CD8-positive, alpha-beta memory T cell (primary cell): ENCODE results near the gene MAPK9. TPM values are rescaled to one million over a fixed set of nuclear protein-coding genes. Genes with fewer than 3 reads are reported as not detected.
"Not testable (repeated sequence)": the region's sequence is repeated elsewhere in the genome, so short reads cannot be mapped to it uniquely, and the experiment has no call there.

Experiments
- CTCF ChIA-PET: fragments of 350-600 bp; sonication (Branson Sonifier 250); formaldehyde crosslinking; loops from one replicate; lab custom pipeline; 2021; ENCODE audit warnings: antibody characterized with exemption; lab: Charles Lee
- POLR2A ChIA-PET: fragments of 350-600 bp; sonication (Branson Sonifier 250); formaldehyde crosslinking; loops from one replicate; lab custom pipeline; 2021; ENCODE audit warnings: antibody characterized with exemption; lab: Charles Lee
- DNase-seq, 5 donors: peaks; one replicate each; pipeline versions ENCODE4 v3.0.0 to v3.0.0-alpha.2; 2020 to 2022; ENCODE audit warnings: mixed read lengths in 1 of 5
- H3K27ac ChIP-seq: one replicate; pipeline ENCODE4 v1.7.0; 2013; ENCODE audit warnings: low read depth, mild to moderate bottlenecking, low read length, moderate library complexity
- H3K27me3 ChIP-seq: 2 replicates; pipeline ENCODE4 v1.7.0; 2013; ENCODE audit warnings: low read length, mild to moderate bottlenecking; ENCODE audit not compliant: insufficient read depth, poor library complexity, severe bottlenecking
- H3K36me3 ChIP-seq: 2 replicates; pipeline ENCODE4 v1.7.0; 2013; ENCODE audit warnings: mild to moderate bottlenecking, low read length, moderate library complexity; ENCODE audit not compliant: insufficient read depth
- H3K4me1 ChIP-seq: 2 replicates; pipeline ENCODE4 v1.7.0; 2013; ENCODE audit warnings: mild to moderate bottlenecking, low read length, moderate library complexity; ENCODE audit not compliant: insufficient read depth
- H3K4me3 ChIP-seq: 2 replicates; pipeline ENCODE4 v1.7.0; 2013; ENCODE audit warnings: mild to moderate bottlenecking, low read length
- H3K9me3 ChIP-seq: 2 replicates; pipeline ENCODE4 v1.7.0; 2013; ENCODE audit warnings: mild to moderate bottlenecking, low read length
- H3K27ac Mint-ChIP-seq, 8 donors: one replicate each; pipeline ENCODE4 v1.8.0; 2020 to 2021; ENCODE audit warnings: mixed read lengths in 8 of 8, mild to moderate bottlenecking in 6 of 8, inconsistent platforms in 3 of 8, moderate library complexity in 3 of 8
- H3K27me3 Mint-ChIP-seq, 2 donors: one replicate each; pipeline ENCODE4 v1.8.0; 2020 to 2021; ENCODE audit warnings: mixed read lengths in 2 of 2, mild to moderate bottlenecking in 1 of 2, moderate library complexity in 1 of 2
- H3K36me3 Mint-ChIP-seq, 3 donors: one replicate each; pipeline ENCODE4 v1.8.0; 2020 to 2021; ENCODE audit warnings: mixed read lengths in 3 of 3, inconsistent platforms in 1 of 3, mild to moderate bottlenecking in 1 of 3
- H3K4me1 Mint-ChIP-seq, 3 donors: one replicate each; pipeline ENCODE4 v1.8.0; 2020 to 2021; ENCODE audit warnings: mixed read lengths in 3 of 3, inconsistent platforms in 1 of 3, mild to moderate bottlenecking in 1 of 3
- H3K4me3 Mint-ChIP-seq, 7 donors: one replicate each; pipeline ENCODE4 v1.8.0; 2020 to 2021; ENCODE audit warnings: mixed read lengths in 7 of 7, mild to moderate bottlenecking in 6 of 7, moderate library complexity in 4 of 7, inconsistent platforms in 2 of 7
- H3K9me3 Mint-ChIP-seq, 5 donors: one replicate each; pipeline ENCODE4 v1.8.0; 2020 to 2022; ENCODE audit warnings: mixed read lengths in 5 of 5, mild to moderate bottlenecking in 3 of 5, moderate library complexity in 2 of 5, inconsistent platforms in 1 of 5
- polyA plus RNA-seq: library from polyadenylated mRNA; unstranded; fragments of 300-500 nt; fragmentation: Illumina TruSeq; gene quantifications from one replicate; pipeline ENCODE4 v1.2.3, GENCODE V29; 2021
- total RNA-seq, 2 experiments: library from RNA; stranded (reverse); gene quantifications; one replicate each; pipeline ENCODE4 v1.2.3, GENCODE V29; 2021

The MAPK9 gene
- total and polyA plus RNA-seq, 3 experiments from 2014 or later = 34.9 to 46.2 (median 44.3) TPM

- H3K4me1 ChIP-seq, H3K27ac ChIP-seq, H3K36me3 ChIP-seq, CTCF ChIA-PET, DNase-seq, POLR2A ChIA-PET, H3K27me3 ChIP-seq, H3K36me3 Mint-ChIP-seq, H3K27me3 Mint-ChIP-seq, H3K4me3 Mint-ChIP-seq, H3K4me3 ChIP-seq, H3K9me3 Mint-ChIP-seq, H3K9me3 ChIP-seq: not testable (repeated sequence)
- Mint-ChIP-seq H3K27ac (peak overlapping the region in 1 of 8 donors; percentile 36), H3K4me1 (peaks cover 0 to 23% (median 11%) of the 10 kb centered on the region in 3 donors)
These were observed 7.1 kb upstream of the MAPK9 start for GRCh38 chr5:180299014-180299413.

DNA sequence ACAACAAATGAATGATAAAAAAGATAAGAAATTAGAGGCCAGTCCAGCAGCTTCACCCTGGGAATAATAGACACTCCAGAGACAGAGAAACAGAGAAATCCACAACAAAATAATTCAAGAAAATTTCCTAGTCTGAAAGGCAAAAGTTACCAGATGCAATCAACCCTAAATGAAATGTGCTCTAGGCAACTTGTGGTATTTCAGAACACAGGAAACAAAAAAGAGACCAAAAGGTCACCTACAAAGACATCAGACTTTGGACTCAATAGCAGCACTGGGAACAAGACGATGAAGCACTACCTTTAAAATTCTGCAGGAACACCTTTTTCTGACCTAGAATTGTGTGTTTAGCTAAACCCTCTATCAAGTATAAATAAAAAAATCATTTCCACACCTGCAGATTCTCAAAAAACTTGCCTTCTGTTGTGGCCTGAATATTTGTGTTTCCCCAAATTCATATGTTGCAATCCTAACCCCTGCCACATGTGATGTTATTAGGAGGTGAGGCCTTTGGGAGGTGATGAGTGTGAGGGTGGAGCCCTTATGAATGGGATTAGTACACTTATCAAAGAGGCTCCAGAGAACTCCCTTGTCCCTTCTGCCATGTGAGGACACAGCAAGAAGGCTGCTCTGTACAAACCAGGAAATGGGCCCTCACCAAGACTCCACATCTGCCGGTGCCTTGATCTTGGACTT is 5.9 kb upstream of the MAPK9 start:
- Histone ChIP-seq H3K27ac (no peak overlapping the region), H3K27me3 (no peaks in the 10 kb centered on the region), H3K4me1 (peaks cover 11% of the 10 kb centered on the region), H3K4me3 (no peak overlapping the region), H3K9me3 (no peaks in the 10 kb centered on the region), H3K36me3 (no peaks in the 10 kb centered on the region)
- H3K27me3 Mint-ChIP-seq = peaks cover 3 to 8% of the 10 kb centered on the region in 2 donors
- peak overlapping the region in 1 of 7 donors; percentile 44 for H3K4me3 Mint-ChIP-seq
- ChIA-PET CTCF (interaction anchor here (9.2 kb wide), 1 partner anchor 16 kb away, joined by 133 read pairs; no protein-coding TSS in a partner anchor), POLR2A (no interaction called here)
- DNase-seq = no peak
- peaks cover 0 to 3% (median 1%) of the 10 kb centered on the region in 3 donors for H3K36me3 Mint-ChIP-seq
- peak overlapping the region in 2 of 8 donors; percentile 11 to 46 for H3K27ac Mint-ChIP-seq
- H3K4me1 Mint-ChIP-seq = peaks cover 11 to 36% (median 24%) of the 10 kb centered on the region in 3 donors
- no peaks in the 10 kb centered on the region for H3K9me3 Mint-ChIP-seq

DNA sequence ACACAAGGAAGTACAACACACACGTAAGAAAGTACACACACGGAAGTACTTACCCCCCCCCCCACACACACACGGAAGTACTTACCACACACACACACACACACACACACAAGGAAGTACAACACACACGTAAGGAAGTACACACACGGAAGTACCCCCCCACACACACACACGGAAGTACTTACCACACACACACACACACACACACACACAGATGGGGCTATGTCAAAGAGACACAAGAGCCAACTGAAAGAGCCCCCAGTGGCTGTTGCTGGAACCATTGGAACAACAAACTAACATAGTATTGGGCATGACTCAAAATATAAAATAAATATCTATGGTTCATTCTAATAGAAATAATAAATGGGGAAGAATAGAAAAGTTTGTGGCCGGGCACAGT is 4.9 kb upstream of the MAPK9 start:
- peaks cover 11% of the 10 kb centered on the region for H3K4me1 ChIP-seq
- no peaks in the 10 kb centered on the region for H3K9me3 ChIP-seq
- H3K4me1 Mint-ChIP-seq = peaks cover 14 to 40% (median 27%) of the 10 kb centered on the region in 3 donors
- ChIA-PET CTCF (interaction anchor here (1.6 to 9.2 kb wide), 2 partner anchors 17 to 174 kb away, joined by 7 to 133 read pairs; no protein-coding TSS in a partner anchor), POLR2A (no interaction called here)
- H3K27ac Mint-ChIP-seq = peak overlapping the region in 4 of 8 donors; percentile 24 to 95 (median 66)
- H3K27me3 ChIP-seq = no peaks in the 10 kb centered on the region
- DNase-seq = no peak
- peak overlapping the region in 1 of 7 donors; percentile 33 for H3K4me3 Mint-ChIP-seq
- H3K9me3 Mint-ChIP-seq = no peaks in the 10 kb centered on the region
- H3K27ac ChIP-seq = no peak overlapping the region
- peaks cover 0 to 6% (median 1%) of the 10 kb centered on the region in 3 donors for H3K36me3 Mint-ChIP-seq
- no peak overlapping the region for H3K4me3 ChIP-seq
- H3K36me3 ChIP-seq = no peaks in the 10 kb centered on the region
- peaks cover 3 to 4% of the 10 kb centered on the region in 2 donors for H3K27me3 Mint-ChIP-seq

- H3K27ac ChIP-seq = no peak overlapping the region
- no peak for DNase-seq
- Mint-ChIP-seq H3K4me1 (peaks cover 24 to 51% (median 39%) of the 10 kb centered on the region in 3 donors), H3K9me3 (no peaks in the 10 kb centered on the region), H3K36me3 (peaks cover 0 to 10% (median 1%) of the 10 kb centered on the region in 3 donors), H3K27ac (peak overlapping the region in 4 of 8 donors; percentile 36 to 100 (median 74)), H3K4me3 (no peak overlapping the region), H3K27me3 (peaks cover 0 to 1% of the 10 kb centered on the region in 2 donors)
- no peaks in the 10 kb centered on the region for H3K9me3 ChIP-seq
- peaks cover 21% of the 10 kb centered on the region for H3K4me1 ChIP-seq
- ChIA-PET POLR2A (interaction anchor here (2.6 kb wide), 1 partner anchor 20 kb away, joined by 19 read pairs; no protein-coding TSS in a partner anchor), CTCF (interaction anchor here (0.9 to 9.2 kb wide), 7 partner anchors 10 to 176 kb away, joined by 3 to 133 read pairs (median 10); no protein-coding TSS in a partner anchor)
- H3K36me3 ChIP-seq = no peaks in the 10 kb centered on the region
- H3K4me3 ChIP-seq = no peak overlapping the region
- H3K27me3 ChIP-seq = no peaks in the 10 kb centered on the region
These were observed 3.2 kb upstream of the MAPK9 start for GRCh38 chr5:180294913-180295555.

GRCh38 chr5:180294411-180294810 is 2.5 kb upstream of the MAPK9 start:
- no peak overlapping the region for H3K27ac ChIP-seq
- peak overlapping the region in 7 of 8 donors; percentile 36 to 100 (median 98) for H3K27ac Mint-ChIP-seq

DNA sequence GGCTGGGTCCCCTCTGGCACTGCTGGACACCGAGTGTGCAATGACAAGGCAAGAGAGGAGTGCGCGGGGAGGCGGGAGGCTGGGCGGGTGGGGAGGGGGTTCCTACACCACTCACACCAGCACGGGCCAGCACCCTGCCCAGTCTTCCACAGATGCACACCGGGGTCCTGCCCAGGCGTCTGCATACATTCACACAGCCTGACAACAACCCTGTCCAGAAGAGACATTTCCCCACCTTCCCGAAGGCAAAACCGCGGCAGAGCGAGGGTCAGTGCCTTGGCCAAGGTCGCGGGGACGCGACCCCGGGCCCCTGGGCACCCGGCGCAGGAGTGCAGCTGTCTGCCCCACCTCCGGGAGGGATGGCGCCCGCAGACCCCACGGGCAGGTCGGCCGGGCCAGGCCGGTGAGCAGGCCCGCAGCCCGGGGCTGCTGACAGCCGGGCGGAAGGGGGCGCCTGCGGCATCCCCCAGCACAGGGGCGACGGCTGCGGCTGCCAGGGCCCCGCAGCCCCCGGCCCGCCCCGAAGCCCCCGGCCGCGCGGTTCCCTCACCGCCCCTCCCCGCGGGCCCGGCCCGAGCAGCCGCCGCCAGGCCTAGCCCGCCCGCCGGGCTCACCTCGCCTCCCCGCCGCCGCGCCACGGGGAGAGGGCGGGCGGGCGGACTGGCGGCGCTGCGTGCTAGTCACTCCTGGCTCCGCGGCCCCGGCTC is 496 bp downstream of the MAPK9 start:
- H3K27ac ChIP-seq = peak overlapping the region; percentile 33
- Mint-ChIP-seq H3K27me3 (peaks cover 0 to 1% of the 10 kb centered on the region in 2 donors), H3K4me1 (peaks cover 40 to 80% (median 58%) of the 10 kb centered on the region in 3 donors), H3K27ac (peak overlapping the region in 7 of 8 donors; percentile 80 to 100 (median 91)), H3K4me3 (peak overlapping the region; percentile 81 to 99 (median 89)), H3K36me3 (peaks cover 1 to 21% (median 4%) of the 10 kb centered on the region in 3 donors), H3K9me3 (no peaks in the 10 kb centered on the region)
- DNase-seq = peak in 1 of 5 donors; percentile 54
- H3K4me3 ChIP-seq = peak overlapping the region; percentile 58
- no peaks in the 10 kb centered on the region for H3K27me3 ChIP-seq
- no peaks in the 10 kb centered on the region for H3K9me3 ChIP-seq
- peaks cover 29% of the 10 kb centered on the region for H3K4me1 ChIP-seq
- CTCF ChIA-PET = interaction anchor here (0.9 to 9.2 kb wide), 2 partner anchors 23 to 35 kb away, joined by 3 to 133 read pairs; no protein-coding TSS in a partner anchor
- H3K36me3 ChIP-seq = no peaks in the 10 kb centered on the region
- POLR2A ChIA-PET = no interaction called here

More at GRCh38 chr5:180294411-180294810, 2.5 kb upstream of the MAPK9 start:
- Histone ChIP-seq H3K27me3 (no peaks in the 10 kb centered on the region), H3K4me3 (no peak overlapping the region), H3K9me3 (no peaks in the 10 kb centered on the region), H3K4me1 (peaks cover 27% of the 10 kb centered on the region), H3K36me3 (no peaks in the 10 kb centered on the region)
- Mint-ChIP-seq H3K4me3 (peak overlapping the region in 1 of 7 donors; percentile 22), H3K9me3 (no peaks in the 10 kb centered on the region), H3K36me3 (peaks cover 0 to 10% (median 1%) of the 10 kb centered on the region in 3 donors), H3K27me3 (peaks cover 0 to 1% of the 10 kb centered on the region in 2 donors), H3K4me1 (peaks cover 28 to 57% (median 45%) of the 10 kb centered on the region in 3 donors)
- ChIA-PET CTCF (interaction anchor here (0.6 to 9.2 kb wide), 8 partner anchors 9 to 177 kb away, joined by 3 to 133 read pairs (median 8); no protein-coding TSS in a partner anchor), POLR2A (interaction anchor here (2.0 to 2.6 kb wide), 2 partner anchors 20 to 34 kb away, joined by 8 to 19 read pairs; no protein-coding TSS in a partner anchor)
- no peak for DNase-seq

- H3K27ac Mint-ChIP-seq = peak overlapping the region; percentile 1 to 100 (median 90)
- no peak for DNase-seq
- ChIA-PET POLR2A (no interaction called here), CTCF (interaction anchor here (0.9 to 9.2 kb wide), 3 partner anchors 23 to 38 kb away, joined by 3 to 133 read pairs (median 12); no protein-coding TSS in a partner anchor)
- peak overlapping the region; percentile 40 for H3K4me3 ChIP-seq
- H3K36me3 ChIP-seq = no peaks in the 10 kb centered on the region
- peaks cover 1 to 23% (median 4%) of the 10 kb centered on the region in 3 donors for H3K36me3 Mint-ChIP-seq
- no peak overlapping the region for H3K27ac ChIP-seq
- no peaks in the 10 kb centered on the region for H3K9me3 Mint-ChIP-seq
- peaks cover 29% of the 10 kb centered on the region for H3K4me1 ChIP-seq
- H3K4me1 Mint-ChIP-seq = peaks cover 40 to 74% (median 53%) of the 10 kb centered on the region in 3 donors
- peaks cover 0 to 1% of the 10 kb centered on the region in 2 donors for H3K27me3 Mint-ChIP-seq
- no peaks in the 10 kb centered on the region for H3K27me3 ChIP-seq
- H3K9me3 ChIP-seq = no peaks in the 10 kb centered on the region
- peak overlapping the region; percentile 81 to 99 (median 89) for H3K4me3 Mint-ChIP-seq
These were observed 1.2 kb downstream of the MAPK9 start for GRCh38 chr5:180290568-180291233.
